ENCODE measurements around the gene DOCK10.

- TF ChIP-seq CTCF (IDR thresholded peaks at IDR 0.05; ENCODE audit: low read depth, low read length): no peak
- no peak for TF ChIP-seq POLR2A (IDR thresholded peaks at IDR 0.05; ENCODE audit: extremely low read depth, insufficient read length)
These were observed 30.7 kb downstream of the DOCK10 start for GRCh38 chr2:225011585-225011984.
